ENCODE results near the gene SPTSSB.

GRCh38 chr3:161393310-161393709 is 22.0 kb upstream of the SPTSSB start:
- TF ChIP-seq CTCF (IDR thresholded peaks at IDR 0.05; ENCODE audit: poor library complexity): no peak
- TF ChIP-seq EZH2 (IDR thresholded peaks at IDR 0.05; ENCODE audit: borderline replicate concordance): no peak
- TF ChIP-seq EZH2phosphoT487 (IDR thresholded peaks at IDR 0.05; ENCODE audit: low read depth, severe bottlenecking, unreplicated experiment): no peak

Data from hepatocyte (in vitro differentiated cells).